NCI-H2107 treated with DMSO at 0.1 percent for 48 hours (cell line): ENCODE measurements around the gene SLC14A1.
A peak's percentile ranks its signal among the peaks of the same experiment; 100 is the strongest.

Experiments
- DNase-seq: peaks from one replicate; lab custom pipeline; 2025; ENCODE audit not compliant: unreplicated experiment; lab: John Stamatoyannopoulos, UW

SLC14A1 gene

DNA sequence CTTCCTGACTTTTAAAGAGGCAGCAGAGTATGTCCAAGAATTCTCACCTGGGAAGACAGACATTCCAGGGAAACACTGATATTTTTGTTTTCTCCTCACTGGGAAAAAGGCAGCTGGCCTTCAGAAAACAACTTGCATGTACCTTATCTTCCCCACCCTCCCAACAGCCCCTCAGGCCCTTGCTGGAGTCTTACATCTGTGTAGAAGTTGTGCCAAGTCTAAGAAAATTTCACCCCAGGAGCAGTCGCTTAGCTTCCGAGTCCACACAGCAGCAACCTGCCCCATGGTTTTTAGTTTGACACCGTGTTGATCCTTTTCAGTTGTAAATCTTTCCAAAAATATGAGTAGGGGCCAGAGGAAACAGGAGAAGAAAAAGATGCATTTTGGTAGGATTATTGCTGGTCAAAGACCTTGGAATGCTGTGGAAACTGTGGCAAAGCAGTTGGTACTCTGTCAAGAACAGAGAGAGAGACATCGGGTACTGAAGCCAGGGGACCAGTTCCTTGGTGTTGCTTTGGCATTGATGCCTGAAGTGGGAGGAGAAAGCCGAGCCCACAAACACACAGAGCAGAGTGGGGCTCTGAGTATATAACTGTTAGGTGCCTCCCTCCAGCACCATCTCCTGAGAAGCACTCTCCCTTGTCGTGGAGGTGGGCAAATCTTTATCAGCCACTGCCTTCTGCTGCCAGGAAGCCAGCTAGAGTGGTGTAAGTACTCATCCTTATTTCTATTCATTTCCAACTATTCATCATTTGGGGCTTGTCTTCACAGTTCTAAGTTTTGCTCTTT lies at the start of gene SLC14A1:
TSS of gene SLC14A1 (plus strand) at position 615 of the 789 bp plus-strand sequence. CDS start 6,140 bp downstream, outside the sequence.
- peak; percentile 25 for DNase-seq

DNA sequence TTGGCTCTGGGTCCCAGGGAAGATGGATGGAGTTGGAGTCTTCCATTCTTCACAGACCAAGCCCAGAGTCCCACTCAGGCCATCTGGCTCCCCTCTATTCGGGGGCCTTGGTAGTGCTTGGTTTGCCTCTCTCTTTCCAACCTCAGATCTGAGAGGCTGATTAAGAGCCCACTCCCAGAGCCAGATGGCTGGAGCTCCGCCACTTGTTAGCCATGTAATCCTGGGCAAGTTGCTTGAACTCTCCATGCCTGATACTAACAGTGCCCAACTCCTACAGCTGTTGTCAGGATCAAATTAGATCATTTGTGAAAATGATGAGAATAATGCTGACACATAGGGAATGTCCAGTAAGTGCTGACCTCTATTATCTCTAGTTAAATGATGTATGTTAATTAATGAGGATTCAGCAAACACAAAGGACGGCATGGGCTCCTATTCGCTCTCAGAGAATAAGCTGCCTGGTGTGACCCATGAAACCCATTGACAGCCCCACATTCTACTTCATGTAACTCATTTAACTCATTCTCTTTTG lies 46.6 kb upstream of the SLC14A1 start:
- DNase-seq = no peak

DNA sequence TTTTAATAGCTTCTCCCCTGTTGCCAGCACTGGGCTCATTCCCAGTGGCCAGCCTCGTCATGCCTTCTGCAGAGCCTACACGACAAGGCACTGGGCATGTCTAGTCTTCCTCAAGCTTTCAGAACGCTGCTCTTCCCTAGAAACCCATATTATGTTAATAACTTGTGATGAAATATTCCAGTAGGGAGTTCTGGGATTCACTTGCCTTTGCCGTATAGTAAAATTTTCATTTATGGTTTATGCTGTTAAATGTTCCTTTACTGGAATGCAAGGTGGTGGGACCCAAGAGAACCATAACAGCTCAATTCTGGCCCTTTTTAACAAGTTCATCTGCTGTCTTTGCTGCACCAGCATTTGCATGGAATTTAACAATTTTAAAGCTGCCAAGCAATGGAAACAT lies 45.5 kb upstream of the SLC14A1 start:
- DNase-seq = no peak

- no peak for DNase-seq
Observed at GRCh38 chr18:45678850-45679249, 45.1 kb upstream of the SLC14A1 start.

- DNase-seq = no peak
Observed at GRCh38 chr18:45680066-45680690, 43.8 kb upstream of the SLC14A1 start.

DNA sequence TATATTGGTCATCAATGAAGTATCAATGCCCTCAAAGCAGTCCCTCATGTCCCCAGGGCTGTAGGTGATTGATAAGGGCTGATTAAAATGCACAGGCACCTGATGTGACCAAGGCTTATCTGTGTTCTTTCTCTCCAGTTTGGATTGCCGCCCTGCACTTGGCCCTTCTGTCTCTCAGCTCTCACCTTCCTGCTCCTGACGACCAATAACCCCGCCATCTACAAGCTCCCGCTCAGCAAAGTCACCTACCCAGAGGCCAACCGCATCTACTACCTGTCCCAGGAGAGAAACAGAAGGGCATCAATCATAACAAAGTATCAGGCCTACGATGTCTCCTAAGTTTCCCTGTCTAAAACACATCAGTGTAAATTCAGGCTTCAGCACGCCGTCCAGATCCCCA lies 41.8 kb upstream of the SLC14A1 start:
- DNase-seq = no peak

DNA sequence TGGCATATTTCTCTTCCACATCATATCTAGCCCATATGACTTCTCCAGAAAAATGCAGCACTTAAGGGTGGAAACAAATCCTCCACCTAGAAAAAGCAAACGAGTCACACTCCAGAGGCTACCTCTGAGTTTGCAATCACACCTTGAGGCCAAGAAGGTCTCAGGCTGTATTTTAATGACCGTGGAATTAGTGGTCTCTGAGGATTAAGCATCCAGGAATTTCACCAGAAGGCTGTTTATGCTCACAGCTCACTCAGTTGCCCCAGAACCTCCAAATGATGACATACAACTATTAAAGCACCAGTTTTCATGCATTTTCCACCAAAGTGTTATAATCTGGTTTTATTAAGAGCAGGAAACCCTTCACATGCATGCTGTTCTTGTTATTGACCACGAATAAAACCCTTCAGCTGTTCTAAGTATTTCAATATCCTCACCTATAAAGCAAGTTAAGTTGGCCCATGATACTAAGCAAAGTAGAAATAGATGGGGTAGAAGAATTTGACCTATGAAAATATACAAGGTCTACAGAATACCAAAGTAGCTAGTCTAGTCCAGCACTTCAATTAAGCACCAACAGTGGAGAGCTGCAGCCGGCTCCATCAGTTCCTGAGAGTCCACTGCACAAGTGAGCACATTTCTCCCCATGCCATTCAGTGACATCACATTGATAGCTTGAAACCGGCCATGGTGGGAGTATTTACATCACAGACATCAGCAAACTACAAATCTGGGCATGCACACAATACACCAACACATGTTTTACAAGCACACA lies 39.5 kb upstream of the SLC14A1 start:
- DNase-seq = no peak

GRCh38 chr18:45686891-45687611 lies 36.9 kb upstream of the SLC14A1 start:
- peak; percentile 16 for DNase-seq

DNA sequence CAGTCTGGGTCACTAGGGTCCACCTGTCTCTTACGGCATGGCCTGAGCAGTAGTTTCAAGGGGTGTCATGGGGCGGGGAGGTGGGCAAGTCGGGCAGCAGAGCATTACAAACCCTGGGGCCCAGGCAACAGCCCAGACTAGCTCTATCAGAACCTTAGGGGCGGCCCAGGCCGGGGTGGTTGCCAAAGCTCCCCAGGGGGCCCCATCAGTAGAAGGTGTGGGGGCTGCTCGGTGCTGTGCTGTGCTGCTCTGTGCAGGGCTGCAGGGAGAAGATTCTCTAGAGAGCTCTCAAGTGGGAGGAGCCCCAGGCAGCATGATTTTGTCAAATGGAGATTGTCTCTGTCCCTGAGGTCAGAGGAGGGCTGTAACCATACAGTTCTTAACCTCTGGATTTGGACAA lies 36.4 kb upstream of the SLC14A1 start:
- DNase-seq = peak; percentile 11

GRCh38 chr18:45688113-45688512 lies 35.9 kb upstream of the SLC14A1 start:
- no peak for DNase-seq

DNA sequence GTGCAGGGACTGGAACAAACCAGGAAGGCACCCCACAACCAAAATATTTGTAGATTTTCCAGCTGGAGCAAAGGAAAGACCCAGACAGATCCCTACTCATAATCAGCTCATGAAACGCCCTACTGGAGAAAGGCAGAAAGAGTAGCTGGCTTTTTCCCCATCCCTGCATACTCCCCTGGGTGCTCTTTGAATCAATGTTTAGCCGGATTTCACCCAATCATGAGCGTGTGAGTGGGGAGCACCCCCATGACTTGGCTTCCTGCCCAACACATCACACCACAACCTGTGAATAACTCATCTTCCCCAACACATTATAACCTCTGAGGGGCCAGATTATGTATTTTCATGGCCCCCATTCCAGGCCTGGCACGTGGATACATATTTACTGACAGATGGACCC lies 35.1 kb upstream of the SLC14A1 start:
- DNase-seq = peak; percentile 58

DNA sequence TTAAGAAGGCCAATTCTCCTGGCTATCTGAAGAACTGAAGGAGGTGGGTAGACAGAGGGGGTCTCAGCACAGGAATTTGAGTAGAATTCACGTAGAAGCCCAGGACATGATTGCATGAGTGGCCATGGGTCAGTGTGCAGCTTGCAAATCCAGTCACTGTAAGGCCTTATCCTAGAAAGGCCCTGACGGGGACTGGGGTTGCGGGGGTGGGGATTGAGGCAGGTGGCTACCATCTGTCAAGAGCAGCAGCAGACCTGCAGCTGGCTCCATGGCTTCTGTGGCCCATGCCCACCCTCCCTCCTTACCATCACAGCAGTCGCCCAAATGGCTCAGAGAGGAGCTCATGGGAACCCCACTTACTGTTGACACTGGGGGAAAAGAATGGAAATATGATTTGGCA lies 34.6 kb upstream of the SLC14A1 start:
- no peak for DNase-seq

DNA sequence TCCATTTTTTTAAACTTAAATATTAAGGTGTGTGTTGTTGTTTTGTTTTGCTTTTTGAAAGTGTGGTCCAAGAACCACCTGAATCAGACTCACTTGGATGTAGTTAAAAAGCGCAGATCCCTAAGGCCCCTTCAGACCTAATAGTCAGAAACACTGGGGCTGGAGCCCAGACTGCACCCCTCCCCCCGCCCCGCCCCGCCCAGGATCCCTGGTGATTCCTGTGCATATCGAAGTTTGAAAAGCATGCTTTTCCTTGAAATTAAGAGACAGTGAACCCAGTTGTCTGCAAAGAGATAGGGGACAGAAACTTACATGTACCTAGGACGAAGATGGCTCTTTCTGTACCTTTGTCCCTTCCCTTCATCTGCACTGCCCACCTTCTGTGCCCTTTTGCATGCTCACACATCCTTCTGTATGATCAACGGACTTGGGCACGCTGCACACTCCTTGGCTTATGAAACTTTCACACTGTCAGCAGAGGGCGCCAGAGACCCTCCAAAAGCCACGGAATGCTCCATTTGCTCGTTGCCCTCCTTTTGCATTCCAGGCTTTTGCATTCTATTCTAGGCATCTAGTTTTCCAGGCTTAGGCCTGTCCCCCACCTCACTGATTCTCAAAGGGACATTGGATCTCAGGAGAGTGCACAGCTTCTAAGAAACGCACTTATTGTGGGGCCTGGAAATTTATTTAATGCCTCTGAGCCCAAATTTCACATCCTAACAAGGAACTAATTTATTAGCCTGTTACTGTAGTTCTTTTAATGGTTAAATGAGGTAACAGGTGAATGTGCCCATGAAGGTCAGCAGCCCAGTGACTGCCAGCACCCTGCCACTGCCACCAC lies 32.8 kb upstream of the SLC14A1 start:
- DNase-seq = peak; percentile 78

GRCh38 chr18:45691816-45692179 lies 32.2 kb upstream of the SLC14A1 start:
- no peak for DNase-seq

- DNase-seq = no peak
Observed at GRCh38 chr18:45702708-45703265, 21.2 kb upstream of the SLC14A1 start.

GRCh38 chr18:45708831-45709230 lies 15.2 kb upstream of the SLC14A1 start:
- DNase-seq = no peak

- no peak for DNase-seq
Observed at GRCh38 chr18:45712061-45712460, 11.9 kb upstream of the SLC14A1 start.

DNA sequence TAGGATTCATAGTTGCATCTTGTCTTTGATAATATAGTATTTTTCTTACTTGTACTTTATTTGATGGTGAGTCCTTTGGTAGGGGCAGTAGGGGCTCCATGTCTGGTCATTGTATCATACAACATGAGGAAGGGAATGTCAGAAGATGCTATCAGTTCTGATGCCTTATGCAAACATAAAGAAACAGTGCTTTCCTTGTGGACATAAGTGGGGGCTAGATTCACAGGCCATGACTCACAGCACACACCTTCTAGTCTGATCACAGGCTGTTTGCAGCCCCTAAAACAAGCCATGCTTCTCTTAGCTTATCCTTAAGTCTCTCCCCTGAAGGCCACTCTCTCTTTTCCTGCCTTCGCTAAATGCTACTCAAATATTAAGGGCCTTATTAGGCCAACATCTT lies 10.7 kb upstream of the SLC14A1 start:
- no peak for DNase-seq

DNA sequence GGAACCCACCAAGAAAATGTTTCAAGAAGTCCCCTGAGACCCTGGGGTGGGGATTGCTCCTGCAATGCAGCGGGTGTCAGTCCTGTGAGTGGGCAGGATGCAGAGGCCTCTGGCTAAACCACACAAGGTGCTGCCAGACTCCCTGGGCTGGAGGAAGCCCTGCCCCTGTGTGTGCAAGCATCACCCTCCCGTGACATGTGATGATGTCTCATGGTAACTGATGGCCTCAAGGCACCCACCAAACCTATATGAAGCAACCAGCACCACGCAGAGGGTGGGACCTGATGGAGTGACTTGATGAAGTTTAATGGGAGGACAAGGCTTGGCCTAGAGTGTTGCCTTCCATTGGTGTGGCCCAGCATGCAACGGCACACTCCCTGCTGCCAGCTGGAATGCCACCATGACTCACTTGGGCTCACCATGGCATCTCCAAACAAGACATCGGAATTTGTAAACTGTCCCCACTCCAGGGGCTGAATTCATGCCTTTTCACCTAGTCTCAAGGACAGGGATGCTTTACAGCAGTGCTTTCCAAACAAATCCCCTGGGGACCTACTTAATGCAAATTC lies 8.7 kb upstream of the SLC14A1 start:
- no peak for DNase-seq
